GM13976 (cell line): ENCODE measurements around the gene EFCAB11.
"Not testable (repeated sequence)": the region's sequence is repeated elsewhere in the genome, so short reads cannot be mapped to it uniquely, and the experiment has no call there.

Experiments
- DNase-seq: peaks from one replicate; pipeline ENCODE4 v3.0.0; 2012; ENCODE audit warnings: low spot score
- in situ Hi-C: fragments of 300-500 bp; cut with MboI; formaldehyde crosslinking; loops from one replicate; pipeline ENCODE4 v1.12.0; 2022; ENCODE audit warnings: low sequenced_read_pairs, mixed read lengths, inconsistent platforms; ENCODE audit not compliant: unreplicated experiment
- TF ChIP-seq, protein P1 (sequence below): IDR thresholded peaks from 2 replicates; pipeline ENCODE4 v1.5.1; 2012; ENCODE audit warnings: borderline replicate concordance, mild to moderate bottlenecking; ENCODE audit not compliant: insufficient read depth; ENCODE audit errors: extremely low read depth, missing control alignments, control extremely low read depth

Gene EFCAB11

DNA sequence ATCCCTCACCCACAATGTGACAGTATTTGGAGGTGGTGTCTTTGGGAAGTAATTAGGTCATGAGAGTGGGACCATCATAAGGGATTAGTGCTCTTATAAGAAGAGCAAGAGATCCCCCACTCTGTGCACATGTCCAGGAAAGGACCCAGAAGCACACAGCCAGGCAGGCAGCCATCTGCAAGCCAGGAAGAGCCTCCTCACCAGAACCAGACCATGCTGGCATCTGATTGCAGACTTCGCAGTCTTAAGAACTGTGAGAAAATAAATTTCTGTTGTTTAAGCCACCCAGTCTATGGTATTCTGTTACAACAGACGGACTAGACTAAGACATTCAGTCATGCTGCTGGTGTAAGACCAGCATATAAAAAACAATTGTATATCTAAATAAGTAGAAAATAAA, 69.8 kb downstream of the EFCAB11 start:
- in situ Hi-C loops, result no loop called here
- TF ChIP-seq, protein P1, sequence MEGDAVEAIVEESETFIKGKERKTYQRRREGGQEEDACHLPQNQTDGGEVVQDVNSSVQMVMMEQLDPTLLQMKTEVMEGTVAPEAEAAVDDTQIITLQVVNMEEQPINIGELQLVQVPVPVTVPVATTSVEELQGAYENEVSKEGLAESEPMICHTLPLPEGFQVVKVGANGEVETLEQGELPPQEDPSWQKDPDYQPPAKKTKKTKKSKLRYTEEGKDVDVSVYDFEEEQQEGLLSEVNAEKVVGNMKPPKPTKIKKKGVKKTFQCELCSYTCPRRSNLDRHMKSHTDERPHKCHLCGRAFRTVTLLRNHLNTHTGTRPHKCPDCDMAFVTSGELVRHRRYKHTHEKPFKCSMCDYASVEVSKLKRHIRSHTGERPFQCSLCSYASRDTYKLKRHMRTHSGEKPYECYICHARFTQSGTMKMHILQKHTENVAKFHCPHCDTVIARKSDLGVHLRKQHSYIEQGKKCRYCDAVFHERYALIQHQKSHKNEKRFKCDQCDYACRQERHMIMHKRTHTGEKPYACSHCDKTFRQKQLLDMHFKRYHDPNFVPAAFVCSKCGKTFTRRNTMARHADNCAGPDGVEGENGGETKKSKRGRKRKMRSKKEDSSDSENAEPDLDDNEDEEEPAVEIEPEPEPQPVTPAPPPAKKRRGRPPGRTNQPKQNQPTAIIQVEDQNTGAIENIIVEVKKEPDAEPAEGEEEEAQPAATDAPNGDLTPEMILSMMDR, result no peak
- no peak for DNase-seq

DNA sequence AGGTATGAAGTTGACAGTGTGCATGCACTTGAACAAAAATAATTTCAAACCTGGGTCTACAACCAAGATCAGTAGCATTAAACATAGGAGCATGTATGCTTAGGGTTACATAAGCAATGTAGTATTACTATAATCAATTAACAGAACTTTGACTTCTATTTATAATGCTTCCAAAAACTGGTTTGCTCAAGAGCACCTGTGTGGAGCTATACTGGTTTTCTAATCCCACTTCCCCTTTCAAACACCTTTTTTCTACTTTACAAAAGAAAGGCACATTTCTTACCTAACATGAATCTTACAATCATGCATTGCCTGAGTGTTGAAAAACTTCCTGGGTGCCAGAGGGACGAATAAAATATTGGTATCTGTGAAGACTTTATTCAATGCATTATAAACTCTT, 72.7 kb downstream of the EFCAB11 start:
- TF ChIP-seq, protein P1, result no peak
- in situ Hi-C loops, result no loop called here
- DNase-seq, result no peak

DNA sequence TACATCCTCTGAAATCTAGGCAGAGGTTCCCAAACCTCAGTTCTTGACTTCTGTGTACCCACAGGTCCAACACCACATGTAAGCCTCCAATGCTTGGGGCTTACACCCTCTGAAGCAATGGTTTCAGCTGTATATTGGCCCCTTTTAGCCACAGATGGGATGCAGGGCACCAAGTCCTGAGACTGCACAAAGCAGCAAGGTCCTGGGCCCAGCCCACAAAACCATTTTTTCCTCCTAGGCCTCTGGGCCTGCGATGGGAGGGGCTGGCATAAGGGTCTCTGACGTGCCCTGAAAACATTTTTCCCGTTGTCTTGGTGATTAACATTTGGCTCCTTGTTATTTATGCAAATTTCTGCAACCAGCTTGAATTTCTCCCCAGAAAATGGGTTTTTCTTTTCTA, 80.4 kb downstream of the EFCAB11 start:
- DNase-seq, in situ Hi-C loops: not testable (repeated sequence)

DNA sequence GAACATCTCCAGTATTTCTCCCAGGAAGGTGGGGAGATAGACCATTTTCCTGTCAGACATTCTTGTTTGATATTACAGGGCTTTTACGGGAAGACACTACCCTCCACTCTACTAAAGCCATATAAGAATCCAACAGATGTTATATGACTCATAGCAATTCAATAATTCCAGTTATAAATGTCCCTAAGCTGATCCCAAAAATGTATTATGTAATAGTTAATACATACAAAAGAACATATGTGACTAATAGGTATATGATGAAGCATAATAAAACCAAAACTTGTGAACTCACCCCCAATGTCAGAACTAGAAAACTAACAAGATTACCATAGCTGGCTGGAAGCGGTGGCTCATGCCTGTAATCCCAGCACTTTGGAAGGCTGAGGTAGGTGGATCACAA, 84.2 kb downstream of the EFCAB11 start:
- DNase-seq, result no peak
- in situ Hi-C loops, result no loop called here
- TF ChIP-seq, protein P1, result no peak

DNA sequence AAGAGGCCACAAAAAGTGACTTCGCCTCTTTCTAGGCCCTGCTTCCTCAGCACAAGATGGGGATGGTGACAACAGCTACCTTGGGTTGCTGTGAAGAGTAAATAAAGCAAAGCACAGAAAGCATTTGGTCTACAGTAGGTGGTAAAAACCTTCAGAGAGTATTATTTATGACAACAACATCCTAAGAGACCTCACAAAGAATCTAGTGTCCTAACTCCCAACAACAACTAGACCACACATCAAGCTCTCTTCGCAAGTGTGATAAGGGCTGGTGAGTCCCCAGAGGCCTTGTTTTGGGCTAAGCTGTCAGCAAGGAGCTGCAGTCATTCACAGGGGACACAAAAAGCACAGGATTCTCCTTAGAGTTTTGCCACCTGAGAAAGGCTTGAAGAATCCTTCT, 84.9 kb downstream of the EFCAB11 start:
- no peak for DNase-seq
- TF ChIP-seq, protein P1, result no peak
- in situ Hi-C loops, result no loop called here

DNA sequence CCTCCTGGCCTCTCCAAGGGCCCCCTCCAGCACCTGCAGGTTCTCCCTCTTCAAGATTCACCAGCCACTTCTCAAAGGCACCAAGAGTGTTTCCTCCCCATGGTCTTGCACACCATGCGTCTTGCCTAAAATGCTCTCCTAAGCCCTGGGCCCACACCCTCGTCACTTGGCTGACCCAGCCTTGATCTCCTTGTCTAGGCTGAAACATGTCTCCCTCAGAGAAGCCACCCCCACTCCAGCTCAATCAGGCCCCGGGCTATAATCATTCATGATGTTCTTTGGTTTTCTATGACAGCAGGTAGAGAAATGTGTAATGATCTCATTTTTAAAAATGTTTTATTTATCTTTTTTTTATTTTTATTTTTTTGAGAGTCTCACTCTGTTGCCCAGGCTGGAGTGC, 88.1 kb downstream of the EFCAB11 start:
- DNase-seq, result no peak
- TF ChIP-seq, protein P1, result no peak
- in situ Hi-C loops, result no loop called here

DNA sequence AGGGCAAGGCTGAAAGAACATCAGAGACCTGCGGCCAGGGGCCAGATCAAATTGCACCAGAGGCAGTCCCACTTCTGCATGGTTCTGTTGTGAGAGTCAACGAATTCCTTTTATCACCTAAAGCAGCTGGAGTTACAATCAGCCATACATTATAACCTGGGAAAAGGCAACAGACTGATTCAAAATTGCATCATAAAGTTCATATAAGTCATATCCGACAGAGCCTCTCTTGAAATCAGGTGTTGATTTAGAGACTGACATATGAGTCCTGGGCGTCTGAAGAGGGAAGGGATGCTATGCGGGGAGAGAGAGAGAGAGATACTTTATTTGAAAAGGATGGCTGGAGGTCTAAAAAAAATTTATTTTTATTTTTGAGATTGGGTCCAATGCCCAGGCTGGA, 89.4 kb downstream of the EFCAB11 start:
- TF ChIP-seq, protein P1, result no peak
- no peak for DNase-seq
- in situ Hi-C loops, result no loop called here
